HEK293 (cell line): Measurements from ENCODE around the gene BSCL2.

ENCODE experiments used
- CTCF ChIA-PET: fragments of 350-600 bp; formaldehyde crosslinking; extraction: SDS; loops from one replicate; lab custom pipeline; 2021; ENCODE audit warnings: antibody characterized with exemption; lab: Yijun Ruan, JAX
- POLR2A ChIA-PET: fragments of 300-600 bp; formaldehyde crosslinking; extraction: SDS; loops from one replicate; lab custom pipeline; 2020; ENCODE audit warnings: antibody characterized with exemption, inconsistent platforms; lab: Yijun Ruan, JAX
- H3K27ac ChIP-seq: fragments of 200-500 bp; sonication (Bioruptor generic); 2 replicates; pipeline ENCODE4 v1.5.1; 2014; ENCODE audit warnings: low read depth, low read length, control low read depth, inconsistent platforms; ENCODE audit errors: extremely low read depth
- H3K36me3 ChIP-seq, 2 experiments: fragments of 200-500 bp in 1 of 2; sonication (Bioruptor generic) in 1 of 2; 1 replicate in 1 of 2; 2 replicates in 1 of 2; pipeline ENCODE4 v1.5.1; 2014 to 2017; ENCODE audit warnings: inconsistent platforms in 2 of 2, low read length in 2 of 2; ENCODE audit not compliant: control insufficient read depth in 2 of 2, insufficient read depth in 1 of 2
- H3K4me1 ChIP-seq: fragments of 200-500 bp; sonication (Bioruptor generic); 2 replicates; pipeline ENCODE4 v1.5.1; 2014; ENCODE audit warnings: mild to moderate bottlenecking, low read length, inconsistent platforms; ENCODE audit not compliant: control insufficient read depth, insufficient read depth
- H3K4me3 ChIP-seq: 2 replicates; pipeline ENCODE4 v1.5.1; 2011; ENCODE audit warnings: low read depth, mild to moderate bottlenecking, control low read depth, low read length, moderate library complexity
- H3K9me3 ChIP-seq: fragments of 200-500 bp; sonication (Bioruptor generic); 2 replicates; pipeline ENCODE4 v1.5.1; 2014; ENCODE audit warnings: low read depth, low read length, inconsistent platforms; ENCODE audit not compliant: control insufficient read depth, insufficient read depth
- CTCF ChIP-seq: fragments of 450-650 bp; formaldehyde crosslinking; IDR thresholded peaks from 2 replicates; pipeline ENCODE4 v1.5.1; 2016; ENCODE audit warnings: missing biosample characterization, missing genetic modification characterization
- GLIS2 ChIP-seq: fragments of 450-650 bp; formaldehyde crosslinking; IDR thresholded peaks from 2 replicates; pipeline ENCODE4 v1.5.1; 2016; ENCODE audit warnings: missing biosample characterization, missing genetic modification characterization
- KLF1 ChIP-seq: fragments of 450-650 bp; formaldehyde crosslinking; IDR thresholded peaks from 2 replicates; pipeline ENCODE4 v1.5.1; 2016; ENCODE audit warnings: missing biosample characterization, missing genetic modification characterization
- OSR2 ChIP-seq: fragments of 450-650 bp; formaldehyde crosslinking; IDR thresholded peaks from 2 replicates; pipeline ENCODE4 v1.5.1; 2016; ENCODE audit warnings: missing biosample characterization, missing genetic modification characterization
- SCRT2 ChIP-seq: fragments of 450-650 bp; formaldehyde crosslinking; IDR thresholded peaks from 2 replicates; pipeline ENCODE4 v1.5.1; 2016; ENCODE audit warnings: missing biosample characterization, missing genetic modification characterization
- YY2 ChIP-seq: fragments of 450-650 bp; formaldehyde crosslinking; IDR thresholded peaks from 2 replicates; pipeline ENCODE4 v1.5.1; 2016; ENCODE audit warnings: missing biosample characterization, missing genetic modification characterization
- ZFP3 ChIP-seq: fragments of 450-650 bp; formaldehyde crosslinking; IDR thresholded peaks from 2 replicates; pipeline ENCODE4 v1.5.1; 2016; ENCODE audit warnings: low read depth, missing biosample characterization, missing genetic modification characterization
- ZNF175 ChIP-seq: fragments of 450-650 bp; formaldehyde crosslinking; IDR thresholded peaks from 2 replicates; pipeline ENCODE4 v1.5.1; 2016; ENCODE audit warnings: missing biosample characterization, missing genetic modification characterization
- ZNF19 ChIP-seq: fragments of 450-650 bp; formaldehyde crosslinking; IDR thresholded peaks from 2 replicates; pipeline ENCODE4; 2016; ENCODE audit warnings: missing biosample characterization, missing genetic modification characterization, low read depth
- ZNF214 ChIP-seq: fragments of 450-650 bp; formaldehyde crosslinking; IDR thresholded peaks from 2 replicates; pipeline ENCODE4 v1.5.1; 2017; ENCODE audit warnings: missing biosample characterization, mild to moderate bottlenecking, missing genetic modification characterization, borderline replicate concordance
- ZNF223 ChIP-seq: fragments of 450-650 bp; formaldehyde crosslinking; IDR thresholded peaks from 2 replicates; pipeline ENCODE4 v1.5.1; 2016; ENCODE audit warnings: missing biosample characterization, missing genetic modification characterization
- ZNF274 ChIP-seq, 2 experiments: fragments of 200-500 bp in 1 of 2; fragments of 450-650 bp in 1 of 2; sonication (Bioruptor generic) in 1 of 2; formaldehyde crosslinking in 1 of 2; IDR thresholded peaks; 2 replicates each; pipeline versions ENCODE4 v1.5.1 to v1.6.1; 2014 to 2016; ENCODE audit warnings: borderline replicate concordance in 1 of 2, inconsistent platforms in 1 of 2, low read length in 1 of 2, missing biosample characterization in 1 of 2, missing genetic modification characterization in 1 of 2
- ZNF513 ChIP-seq: fragments of 450-650 bp; IDR thresholded peaks from 2 replicates; pipeline ENCODE4 v1.5.1; 2018; ENCODE audit warnings: missing biosample characterization, missing genetic modification characterization
- ZNF518A ChIP-seq: fragments of 450-650 bp; formaldehyde crosslinking; conservative IDR thresholded peaks from 2 replicates; pipeline ENCODE4 v1.5.1; 2016; ENCODE audit warnings: low read depth, missing biosample characterization, missing genetic modification characterization
- ZNF544 ChIP-seq: fragments of 450-650 bp; formaldehyde crosslinking; IDR thresholded peaks from 2 replicates; pipeline ENCODE4 v1.5.0; 2017; ENCODE audit warnings: missing biosample characterization, missing genetic modification characterization
- ZNF571 ChIP-seq: fragments of 450-650 bp; formaldehyde crosslinking; IDR thresholded peaks from 2 replicates; pipeline ENCODE4 v1.5.0; 2017; ENCODE audit warnings: missing biosample characterization, missing genetic modification characterization
- ZNF645 ChIP-seq: fragments of 450-650 bp; formaldehyde crosslinking; IDR thresholded peaks from 2 replicates; pipeline ENCODE4; 2016; ENCODE audit warnings: missing biosample characterization, missing genetic modification characterization
- ZNF660 ChIP-seq: fragments of 450-650 bp; IDR thresholded peaks from 2 replicates; pipeline ENCODE4 v1.5.1; 2018; ENCODE audit warnings: missing biosample characterization, mild to moderate bottlenecking, missing genetic modification characterization
- ZXDB ChIP-seq: fragments of 450-650 bp; formaldehyde crosslinking; IDR thresholded peaks from 2 replicates; pipeline ENCODE4 v1.5.1; 2016; ENCODE audit warnings: missing biosample characterization, missing genetic modification characterization

BSCL2 gene

GRCh38 chr11:62726915-62727164 lies 19.6 kb upstream of the BSCL2 start:
- H3K4me1 ChIP-seq = peaks cover 4% of the 10 kb centered on the region; the same call in 1 of the 2 replicates

GRCh38 chr11:62726156-62726914 lies 19.1 kb upstream of the BSCL2 start:
- Histone ChIP-seq H3K9me3 (no peaks in the 10 kb centered on the region), H3K36me3 (peaks cover 11 to 58% of the 10 kb centered on the region in 2 experiments; a peak in 2 of 3 replicates), H3K4me1 (peaks cover 4% of the 10 kb centered on the region; the same call in 1 of the 2 replicates)
- TF ChIP-seq YY2 (peak; percentile 39; the same call in 1 of the 2 replicates), ZNF645 (tag by site-specific recombination) (0 out of 2 replicates have a peak, but pooled peaks have one; percentile 21), ZXDB (tag by site-specific recombination) (peak; percentile 43; the same call in 1 of the 2 replicates), SCRT2 (tag by site-specific recombination) (peak; percentile 51; the same call in 1 of the 2 replicates), ZNF214 (tag by site-specific recombination) (no peak), CTCF (no peak), ZNF513 (tag by site-specific recombination) (peak; percentile 75)
- TF ChIP-seq, all 188 proteins: peak for 5
- ChIA-PET POLR2A (interaction anchor here (0.5 to 10.0 kb wide), 26 partner anchors 8 to 388 kb away, joined by 3 to 137 read pairs (median 13); partner anchors contain the start of genes BSCL2, C11orf98, CSKMT and EEF1G), CTCF (interaction anchor here (0.7 kb wide), 1 partner anchor 27 kb away, joined by 3 read pairs; the partner anchor contains the start of gene ZBTB3)
- peak overlapping the region; percentile 93 for H3K4me3 ChIP-seq
- peak overlapping the region; percentile 98 for H3K27ac ChIP-seq

More at GRCh38 chr11:62726915-62727164, 19.6 kb upstream of the BSCL2 start:
- ChIA-PET CTCF (interaction anchor here (0.6 to 1.0 kb wide), 3 partner anchors 27 to 159 kb away, joined by 3 to 6 read pairs (median 4); partner anchors contain the start of gene ZBTB3), POLR2A (interaction anchor here (0.6 to 10.0 kb wide), 34 partner anchors 9 to 162 kb away, joined by 3 to 137 read pairs (median 8); partner anchors contain the start of genes BSCL2, C11orf98, CSKMT and EEF1G)
- H3K9me3 ChIP-seq = no peaks in the 10 kb centered on the region
- peak overlapping the region; percentile 93 for H3K4me3 ChIP-seq
- H3K36me3 ChIP-seq = peaks cover 12 to 54% of the 10 kb centered on the region in 2 experiments; a peak in 2 of 3 replicates
- TF ChIP-seq ZNF571 (tag by site-specific recombination) (no peak), ZNF518A (tag by site-specific recombination) (no peak), ZNF19 (tag by site-specific recombination) (no peak), YY2 (no peak), ZNF175 (tag by site-specific recombination) (no peak), ZNF544 (tag by site-specific recombination) (no peak), ZNF223 (tag by site-specific recombination) (no peak), ZFP3 (tag by site-specific recombination) (no peak), ZNF274 (IDR thresholded peaks at IDR 0.05; ENCODE audit: low read length) (no peak), ZNF274 (tag by site-specific recombination; IDR thresholded peaks at IDR 0.05; ENCODE audit: borderline replicate concordance) (no peak), KLF1 (no peak), GLIS2 (tag by site-specific recombination) (peak; percentile 42; the same call in 1 of the 2 replicates), OSR2 (tag by site-specific recombination) (no peak), ZNF513 (tag by site-specific recombination) (no peak), ZNF660 (tag by site-specific recombination) (0 out of 2 replicates have a peak, but pooled peaks have one; percentile 43)
- peak overlapping the region; percentile 98 for H3K27ac ChIP-seq
